Right lobe of liver (tissue), 4 donors: ENCODE results near the gene ARF6.

ENCODE experiments used
- CTCF ChIP-seq, 4 donors: fragments of 200-600 bp in 3 of 4; fragments of 450-650 bp in 1 of 4; IDR thresholded peaks; one replicate each; pipeline versions ENCODE4 v1.5.1 to v1.8.0; 2016 to 2022; ENCODE audit warnings: antibody characterized with exemption in 4 of 4, mild to moderate bottlenecking in 2 of 4
- POLR2A ChIP-seq: fragments of 450-650 bp; IDR thresholded peaks from one replicate; pipeline ENCODE4 v1.6.1; 2017; ENCODE audit warnings: antibody characterized with exemption, mild to moderate bottlenecking
- donor health status: DM: no; HTN: no; CAD: no.
- donor health status: DM: no; HTN: no; CAD: no.
- donor health status: DM: no; HTN: yes; CAD: no.

GRCh38 chr14:49857427-49858003, 35.4 kb upstream of the ARF6 start:
- TF ChIP-seq POLR2A (no peak), CTCF (IDR thresholded peaks at IDR 0.05) (no peak)
